ENCODE results near the gene LUC7L.
"Not testable (repeated sequence)": the region's sequence is repeated elsewhere in the genome, so short reads cannot be mapped to it uniquely, and the experiment has no call there.

Gene LUC7L

GRCh38 chr16:263944-264343 is 34.7 kb upstream of the LUC7L start:
- no peak for DNase-seq (ENCODE audit: low read depth)

- no peak for DNase-seq (ENCODE audit: low read depth)
These were observed 34.0 kb upstream of the LUC7L start for GRCh38 chr16:263182-263774.

- no peak for DNase-seq (ENCODE audit: low read depth)
These were observed 33.0 kb upstream of the LUC7L start for GRCh38 chr16:262121-262745.

GRCh38 chr16:261031-261691 is 31.9 kb upstream of the LUC7L start:
- DNase-seq (ENCODE audit: low read depth), result no peak

GRCh38 chr16:260326-260725 is 31.1 kb upstream of the LUC7L start:
- no peak for DNase-seq (ENCODE audit: low read depth)

GRCh38 chr16:259814-260253 is 30.6 kb upstream of the LUC7L start:
- no peak for DNase-seq (ENCODE audit: low read depth)

- DNase-seq (ENCODE audit: low read depth), result no peak
These were observed 30.0 kb upstream of the LUC7L start for GRCh38 chr16:259226-259625.

GRCh38 chr16:258091-258490 is 28.8 kb upstream of the LUC7L start:
- DNase-seq (ENCODE audit: low read depth), result not testable (repeated sequence)

- no peak for DNase-seq (ENCODE audit: low read depth)
These were observed 25.9 kb upstream of the LUC7L start for GRCh38 chr16:255183-255582.

GRCh38 chr16:254461-254860 is 25.2 kb upstream of the LUC7L start:
- no peak for DNase-seq (ENCODE audit: low read depth)

- DNase-seq (ENCODE audit: low read depth), result no peak
These were observed 24.6 kb upstream of the LUC7L start for GRCh38 chr16:253833-254232.

- DNase-seq (ENCODE audit: low read depth), result no peak
These were observed 23.4 kb upstream of the LUC7L start for GRCh38 chr16:252366-253337.

GRCh38 chr16:249431-249830 is 20.2 kb upstream of the LUC7L start:
- DNase-seq (ENCODE audit: low read depth), result no peak

GRCh38 chr16:247027-247426 is 17.8 kb upstream of the LUC7L start:
- no peak for DNase-seq (ENCODE audit: low read depth)

GRCh38 chr16:245105-245504 is 15.9 kb upstream of the LUC7L start:
- no peak for DNase-seq (ENCODE audit: low read depth)

- DNase-seq (ENCODE audit: low read depth), result no peak
These were observed 14.1 kb upstream of the LUC7L start for GRCh38 chr16:243348-243747.

- no peak for DNase-seq (ENCODE audit: low read depth)
These were observed 13.0 kb upstream of the LUC7L start for GRCh38 chr16:242281-242680.

- DNase-seq (ENCODE audit: low read depth), result no peak
These were observed 11.3 kb upstream of the LUC7L start for GRCh38 chr16:240559-240958.

GRCh38 chr16:239948-240277 is 10.7 kb upstream of the LUC7L start:
- DNase-seq (ENCODE audit: low read depth), result no peak

GRCh38 chr16:234468-235305 is 5.4 kb upstream of the LUC7L start, which contains the start of gene FAM234A:
Gene FAM234A, plus strand, starts transcription at chr16:234821. Its CDS starts 19,593 bp downstream, at chr16:254414.
- peak; percentile 93 for DNase-seq (ENCODE audit: low read depth)

- DNase-seq (ENCODE audit: low read depth), result no peak
These were observed 1.7 kb upstream of the LUC7L start for GRCh38 chr16:230949-231348.
